OCI-LY7 (cell line): ENCODE data around the gene GREM2. TPM values are rescaled to one million over a fixed set of nuclear protein-coding genes. Genes with fewer than 3 reads are reported as not detected.

Experiments
- BruUV-seq: library from RNA; stranded (reverse); fragments of 400-500 nt; replicated peaks from 2 replicates; lab custom pipeline; 2021; lab: Mats Ljungman, UMichigan
- CTCF ChIA-PET: fragments of 300-600 bp; sonication (Branson Sonifier 250); formaldehyde crosslinking; loops from one replicate; lab custom pipeline; 2022; ENCODE audit warnings: antibody characterized with exemption; ENCODE audit not compliant: unreplicated experiment; lab: Charles Lee
- POLR2A ChIA-PET: fragments of 300-600 bp; sonication (Branson Sonifier 250); formaldehyde crosslinking; loops from one replicate; lab custom pipeline; 2022; ENCODE audit warnings: antibody characterized with exemption; lab: Charles Lee
- DNase-seq: peaks from one replicate; pipeline ENCODE4 v3.0.0-alpha.2; 2015; ENCODE audit warnings: low spot score
- H2AFZ ChIP-seq: fragments of 200-600 bp; sonication (generic), shearing (Covaris generic); 2 replicates; pipeline ENCODE4 v1.6.1; 2014; ENCODE audit warnings: mild to moderate bottlenecking, antibody characterized with exemption, low read length, moderate library complexity
- H3K27ac ChIP-seq: fragments of 200-600 bp; sonication (generic); 2 replicates; pipeline ENCODE4 v1.5.1; 2014; ENCODE audit warnings: mixed run types, low read depth, mild to moderate bottlenecking, moderate library complexity, low read length, inconsistent platforms; ENCODE audit not compliant: poor library complexity, severe bottlenecking
- H3K36me3 ChIP-seq: fragments of 200-600 bp; sonication (generic); 2 replicates; pipeline ENCODE4 v1.6.1; 2014; ENCODE audit warnings: mild to moderate bottlenecking, antibody characterized with exemption, low read length, moderate library complexity, mixed read lengths; ENCODE audit not compliant: insufficient read depth
- H3K4me1 ChIP-seq: fragments of 200-600 bp; sonication (generic); 2 replicates; pipeline ENCODE4 v1.5.1; 2014; ENCODE audit warnings: mild to moderate bottlenecking, low read length; ENCODE audit not compliant: insufficient read depth, poor library complexity, severe bottlenecking
- H3K4me2 ChIP-seq: fragments of 200-600 bp; sonication (generic); 2 replicates; pipeline ENCODE4 v1.6.1; 2014; ENCODE audit warnings: mild to moderate bottlenecking, low read length
- H3K4me3 ChIP-seq: fragments of 200-600 bp; sonication (generic); 2 replicates; pipeline ENCODE4 v1.5.1; 2014; ENCODE audit warnings: mild to moderate bottlenecking, low read depth, low read length; ENCODE audit not compliant: poor library complexity, severe bottlenecking
- H3K79me2 ChIP-seq: fragments of 200-600 bp; sonication (generic); 2 replicates; pipeline ENCODE4 v1.6.1; 2016; ENCODE audit warnings: low read depth, mild to moderate bottlenecking, low read length, moderate library complexity, mixed read lengths; ENCODE audit not compliant: insufficient read depth
- H3K9me2 ChIP-seq: fragments of 200-600 bp; sonication (generic); 2 replicates; pipeline ENCODE4 v1.6.1; 2016; ENCODE audit warnings: mild to moderate bottlenecking, low read length, mixed read lengths; ENCODE audit not compliant: insufficient read depth
- H3K9me3 ChIP-seq: fragments of 200-600 bp; sonication (generic); 2 replicates; pipeline ENCODE4 v1.6.1; 2014; ENCODE audit warnings: mild to moderate bottlenecking, mixed run types, low read length, mixed read lengths
- H4K20me1 ChIP-seq: fragments of 200-600 bp; sonication (generic); 2 replicates; pipeline ENCODE4 v1.6.1; 2014; ENCODE audit warnings: mild to moderate bottlenecking, antibody characterized with exemption, low read length, moderate library complexity, mixed read lengths; ENCODE audit not compliant: insufficient read depth
- EZH2phosphoT487 ChIP-seq: fragments of 200-600 bp; sonication (generic); IDR thresholded peaks from 2 replicates; pipeline ENCODE4 v1.6.1; 2018; ENCODE audit warnings: low read depth, borderline replicate concordance, mild to moderate bottlenecking, mixed run types, antibody characterized with exemption, low read length, moderate library complexity, mixed read lengths
- intact Hi-C: fragments of 100-400 bp; cut with micrococcal nuclease; formaldehyde crosslinking; loops from one replicate; pipeline ENCODE4 v1.10.0; 2022; ENCODE audit not compliant: unreplicated experiment
- total RNA-seq, 2 experiments: library from RNA; depleted of rRNA in 1 of 2; stranded (reverse); fragments of >200 nt in 1 of 2; shearing (Covaris generic) in 1 of 2; gene quantifications; 2 replicates each; pipeline ENCODE4 v1.2.3, GENCODE V29; 2014 to 2022
- TF ChIP-seq, protein P1 (sequence below): fragments of 200-600 bp; sonication (generic); conservative IDR thresholded peaks from 2 replicates; pipeline ENCODE4 v1.5.1; 2014; ENCODE audit warnings: mild to moderate bottlenecking, antibody characterized with exemption, low read length, moderate library complexity, mixed read lengths

GREM2 gene
- total RNA-seq, 2 experiments from 2014 or later, result not detected

DNA sequence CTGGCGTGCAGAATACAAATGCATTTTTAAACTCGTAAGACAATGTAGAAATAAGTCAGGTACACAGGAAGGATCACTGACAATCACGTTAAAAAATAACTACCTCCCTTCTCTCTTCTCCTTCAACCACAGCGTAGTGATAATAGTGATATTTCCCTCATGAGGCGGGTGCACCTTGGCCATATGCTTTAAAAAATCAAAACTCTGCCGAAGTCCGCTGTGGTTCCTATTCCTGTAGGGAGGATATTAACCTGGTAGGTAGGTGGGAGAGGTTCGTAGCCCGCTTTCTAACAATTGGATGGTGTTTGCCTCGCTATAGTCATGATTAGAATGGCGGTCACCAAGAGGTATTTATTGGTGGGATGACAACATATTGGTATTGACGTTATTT, 732 bp downstream of the GREM2 start:
- H3K79me2 ChIP-seq, result no peaks in the 10 kb centered on the region
- ChIA-PET CTCF (no interaction called here), POLR2A (no interaction called here)
- H3K9me2 ChIP-seq, result no peaks in the 10 kb centered on the region
- H3K9me3 ChIP-seq, result no peaks in the 10 kb centered on the region
- H3K4me1 ChIP-seq, result no peaks in the 10 kb centered on the region
- no peak overlapping the region for H3K4me2 ChIP-seq
- H3K36me3 ChIP-seq, result no peaks in the 10 kb centered on the region
- no peak overlapping the region for H2AFZ ChIP-seq
- no peak overlapping the region for H3K27ac ChIP-seq
- TF ChIP-seq EZH2phosphoT487, result no peak
- TF ChIP-seq, protein P1, sequence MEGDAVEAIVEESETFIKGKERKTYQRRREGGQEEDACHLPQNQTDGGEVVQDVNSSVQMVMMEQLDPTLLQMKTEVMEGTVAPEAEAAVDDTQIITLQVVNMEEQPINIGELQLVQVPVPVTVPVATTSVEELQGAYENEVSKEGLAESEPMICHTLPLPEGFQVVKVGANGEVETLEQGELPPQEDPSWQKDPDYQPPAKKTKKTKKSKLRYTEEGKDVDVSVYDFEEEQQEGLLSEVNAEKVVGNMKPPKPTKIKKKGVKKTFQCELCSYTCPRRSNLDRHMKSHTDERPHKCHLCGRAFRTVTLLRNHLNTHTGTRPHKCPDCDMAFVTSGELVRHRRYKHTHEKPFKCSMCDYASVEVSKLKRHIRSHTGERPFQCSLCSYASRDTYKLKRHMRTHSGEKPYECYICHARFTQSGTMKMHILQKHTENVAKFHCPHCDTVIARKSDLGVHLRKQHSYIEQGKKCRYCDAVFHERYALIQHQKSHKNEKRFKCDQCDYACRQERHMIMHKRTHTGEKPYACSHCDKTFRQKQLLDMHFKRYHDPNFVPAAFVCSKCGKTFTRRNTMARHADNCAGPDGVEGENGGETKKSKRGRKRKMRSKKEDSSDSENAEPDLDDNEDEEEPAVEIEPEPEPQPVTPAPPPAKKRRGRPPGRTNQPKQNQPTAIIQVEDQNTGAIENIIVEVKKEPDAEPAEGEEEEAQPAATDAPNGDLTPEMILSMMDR, result no peak
- no peak overlapping the region for H3K4me3 ChIP-seq
- intact Hi-C loops, result no loop called here
- BruUV-seq, result no TSS peak
- DNase-seq, result no peak
- H4K20me1 ChIP-seq, result no peaks in the 10 kb centered on the region

DNA sequence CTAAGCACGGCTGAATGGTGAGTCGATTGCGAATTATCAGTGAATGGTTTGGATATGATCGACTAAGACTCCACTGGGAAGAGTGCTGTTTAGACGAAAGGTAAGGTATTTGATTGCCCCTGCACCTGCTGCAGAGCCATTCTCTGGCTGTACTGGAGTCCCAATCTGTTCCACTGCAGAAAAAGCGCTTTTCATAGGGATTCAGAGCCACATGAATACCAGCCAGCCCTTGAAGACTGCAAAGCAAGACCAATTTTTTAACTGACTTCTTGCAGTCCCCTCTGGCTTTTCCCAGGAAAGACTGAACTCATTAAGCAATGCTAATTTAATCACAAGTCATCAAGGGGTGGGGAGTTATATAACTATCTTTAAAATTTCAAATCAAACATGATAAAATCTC, 1.3 kb downstream of the GREM2 start:
- TF ChIP-seq, protein P1, result no peak
- TF ChIP-seq EZH2phosphoT487, result no peak
- POLR2A ChIA-PET, result interaction anchor here (0.5 kb wide), 1 partner anchor 34 kb away, joined by 3 read pairs; no protein-coding TSS in a partner anchor
- H3K36me3 ChIP-seq, result no peaks in the 10 kb centered on the region
- CTCF ChIA-PET, result no interaction called here
- no peak overlapping the region for H2AFZ ChIP-seq
- no peaks in the 10 kb centered on the region for H3K9me2 ChIP-seq
- no peak overlapping the region for H3K4me3 ChIP-seq
- H3K9me3 ChIP-seq, result no peaks in the 10 kb centered on the region
- DNase-seq, result no peak
- H3K79me2 ChIP-seq, result no peaks in the 10 kb centered on the region
- no peaks in the 10 kb centered on the region for H3K4me1 ChIP-seq
- intact Hi-C loops, result no loop called here
- no TSS peak for BruUV-seq
- no peak overlapping the region for H3K27ac ChIP-seq
- no peak overlapping the region for H3K4me2 ChIP-seq
- no peaks in the 10 kb centered on the region for H4K20me1 ChIP-seq

DNA sequence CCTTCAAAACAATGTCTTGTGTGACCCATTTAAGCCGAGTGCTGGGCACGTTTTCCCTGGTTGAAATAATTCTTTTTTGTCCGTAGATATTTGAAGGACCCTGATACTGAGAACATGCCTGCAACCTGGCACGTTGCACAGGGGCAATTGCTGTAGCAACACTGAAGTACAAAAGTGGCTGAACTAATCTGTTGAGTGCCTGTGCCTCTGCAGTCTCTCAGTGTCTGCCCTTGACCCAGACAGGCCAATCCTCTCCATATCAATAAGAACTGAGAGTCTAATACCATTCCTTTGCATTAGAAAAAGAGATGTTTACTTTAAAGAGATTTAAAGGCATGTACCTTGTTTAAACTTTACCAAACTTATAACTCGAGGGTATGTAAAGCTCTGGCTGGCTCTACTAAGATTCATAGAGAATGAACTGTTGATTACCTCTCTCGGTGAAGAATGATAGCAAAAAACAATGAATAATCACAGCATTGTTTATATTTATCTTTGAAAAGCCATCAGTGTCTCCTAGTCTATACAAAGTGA, 2.4 kb downstream of the GREM2 start:
- Histone ChIP-seq H3K4me1 (no peaks in the 10 kb centered on the region), H3K9me3 (no peaks in the 10 kb centered on the region), H3K4me3 (no peak overlapping the region), H2AFZ (no peak overlapping the region), H3K36me3 (no peaks in the 10 kb centered on the region), H3K9me2 (no peaks in the 10 kb centered on the region), H4K20me1 (no peaks in the 10 kb centered on the region), H3K79me2 (no peaks in the 10 kb centered on the region), H3K4me2 (no peak overlapping the region), H3K27ac (no peak overlapping the region)
- no TSS peak for BruUV-seq
- intact Hi-C loops, result no loop called here
- no peak for DNase-seq
- POLR2A ChIA-PET, result no interaction called here
- CTCF ChIA-PET, result no interaction called here
- TF ChIP-seq, protein P1, result no peak
- no peak for TF ChIP-seq EZH2phosphoT487
